CD4-positive, alpha-beta T cell (primary cell): Measurements from ENCODE around the gene CBX4. TPM values are rescaled to one million over a fixed set of nuclear protein-coding genes. Genes with fewer than 3 reads are reported as not detected.

ENCODE experiments used
- ATAC-seq: fragments of 200-7000 bp; cut with Tn5 transposase; one replicate; pipeline ENCODE4 v1.10.0; 2022; ENCODE audit warnings: mild to moderate bottlenecking; ENCODE audit not compliant: poor library complexity
- CTCF ChIA-PET: fragments of 350-600 bp; sonication (Branson Sonifier 250); formaldehyde crosslinking; loops from one replicate; lab custom pipeline; 2021; ENCODE audit warnings: antibody characterized with exemption, inconsistent platforms; lab: Charles Lee
- POLR2A ChIA-PET: fragments of 350-600 bp; sonication (Branson Sonifier 250); formaldehyde crosslinking; loops from one replicate; lab custom pipeline; 2021; ENCODE audit warnings: antibody characterized with exemption, inconsistent platforms; lab: Charles Lee
- DNase-seq, 14 experiments: peaks; one replicate each; pipeline ENCODE4 v3.0.0-alpha.2; 2013 to 2020; ENCODE audit warnings: mixed read lengths in 2 of 14
- H3K27ac ChIP-seq, 2 donors: one replicate each; pipeline versions ENCODE4 v1.5.1 to v1.7.0; 2013; ENCODE audit warnings: low read length in 2 of 2, low read depth in 1 of 2, mild to moderate bottlenecking in 1 of 2
- H3K27me3 ChIP-seq, 2 experiments: 1 replicate in 1 of 2; 2 replicates in 1 of 2; pipeline versions ENCODE4 v1.6.1 to v1.7.0; 2013; ENCODE audit warnings: low read length in 2 of 2, control low read depth in 1 of 2, mild to moderate bottlenecking in 1 of 2, moderate library complexity in 1 of 2; ENCODE audit not compliant: insufficient read depth in 2 of 2, control insufficient read depth in 1 of 2
- H3K36me3 ChIP-seq: one replicate; pipeline ENCODE4 v1.6.1; 2013; ENCODE audit warnings: low read length, control low read depth; ENCODE audit not compliant: insufficient read depth
- H3K4me1 ChIP-seq: one replicate; pipeline ENCODE4 v1.6.1; 2013; ENCODE audit warnings: low read length, control low read depth; ENCODE audit not compliant: insufficient read depth
- H3K4me3 ChIP-seq: one replicate; pipeline ENCODE4 v1.5.1; 2013; ENCODE audit warnings: mild to moderate bottlenecking, low read length, moderate library complexity
- H3K9me3 ChIP-seq, 2 experiments: 1 replicate in 1 of 2; 2 replicates in 1 of 2; pipeline versions ENCODE4 v1.6.1 to v1.7.0; 2013; ENCODE audit warnings: low read length in 2 of 2, mild to moderate bottlenecking in 2 of 2, control low read depth in 1 of 2, moderate library complexity in 1 of 2; ENCODE audit not compliant: control insufficient read depth in 1 of 2, insufficient read depth in 1 of 2
- H3K27ac Mint-ChIP-seq: one replicate; pipeline ENCODE4 v1.8.0; 2020; ENCODE audit warnings: mixed read lengths
- H3K27me3 Mint-ChIP-seq: one replicate; pipeline ENCODE4 v1.8.0; 2021; ENCODE audit warnings: mixed read lengths
- H3K36me3 Mint-ChIP-seq: one replicate; pipeline ENCODE4 v1.8.0; 2021; ENCODE audit warnings: low read depth, mixed read lengths
- H3K4me1 Mint-ChIP-seq: one replicate; pipeline ENCODE4 v1.8.0; 2021; ENCODE audit warnings: low read depth, mixed read lengths
- H3K4me3 Mint-ChIP-seq: one replicate; pipeline ENCODE4 v1.8.0; 2020; ENCODE audit warnings: mild to moderate bottlenecking, mixed read lengths
- H3K9me3 Mint-ChIP-seq: one replicate; pipeline ENCODE4 v1.8.0; 2020; ENCODE audit warnings: mixed read lengths
- CTCF ChIP-seq: fragments of 200-600 bp; IDR thresholded peaks from one replicate; pipeline ENCODE4 v1.8.0; 2022; ENCODE audit warnings: antibody characterized with exemption, mild to moderate bottlenecking
- intact Hi-C, 2 experiments: fragments of 100-400 bp; cut with DNase I in 1 of 2; cut with micrococcal nuclease in 1 of 2; formaldehyde crosslinking; loops; one replicate each; pipeline versions ENCODE4 v1.15.1 to v1.9.0; 2023 to 2025; cut with DNase I, micrococcal nuclease
- total RNA-seq, 174 experiments: library from RNA in 2 of 174; stranded (reverse) in 2 of 174; gene quantifications; one replicate each; pipeline ENCODE4 v1.2.3 and lab custom pipeline; 2021 to 2026

CBX4 gene
- total RNA-seq, 2 experiments from 2014 or later = 196 to 202 TPM

GRCh38 chr17:79784353-79785016 is 54.8 kb downstream of the CBX4 start:
- DNase-seq (no peak), ATAC-seq (no peak)
- Histone ChIP-seq H3K9me3 (peaks cover 0 to 18% of the 10 kb centered on the region in 2 experiments), H3K4me3 (no peak overlapping the region), H3K27ac (no peak overlapping the region), H3K4me1 (peaks cover 8% of the 10 kb centered on the region), H3K27me3 (peaks cover 68 to 73% of the 10 kb centered on the region in 2 experiments), H3K36me3 (no peaks in the 10 kb centered on the region)
- POLR2A ChIA-PET = no interaction called here
- no peak overlapping the region for H3K27ac Mint-ChIP-seq
- no peaks in the 10 kb centered on the region for H3K9me3 Mint-ChIP-seq
- H3K4me1 Mint-ChIP-seq = peaks cover 9% of the 10 kb centered on the region
- no peak for TF ChIP-seq CTCF
- intact Hi-C loops = no loop called here
- no peak overlapping the region for H3K4me3 Mint-ChIP-seq
- peaks cover 82% of the 10 kb centered on the region for H3K27me3 Mint-ChIP-seq
- CTCF ChIA-PET = no interaction called here
- no peaks in the 10 kb centered on the region for H3K36me3 Mint-ChIP-seq

GRCh38 chr17:79783891-79784290 is 55.3 kb downstream of the CBX4 start:
- no peaks in the 10 kb centered on the region for H3K36me3 ChIP-seq
- H3K27me3 Mint-ChIP-seq = peaks cover 82% of the 10 kb centered on the region
- peaks cover 10% of the 10 kb centered on the region for H3K4me1 ChIP-seq
- no peak for DNase-seq
- H3K27ac ChIP-seq = no peak overlapping the region
- no peak overlapping the region for H3K4me3 ChIP-seq
- intact Hi-C loops = no loop called here
- H3K9me3 ChIP-seq = peaks cover 0 to 21% of the 10 kb centered on the region in 2 experiments
- no peak for ATAC-seq
- no peaks in the 10 kb centered on the region for H3K9me3 Mint-ChIP-seq
- ChIA-PET CTCF (no interaction called here), POLR2A (no interaction called here)
- no peaks in the 10 kb centered on the region for H3K36me3 Mint-ChIP-seq
- peaks cover 68 to 73% of the 10 kb centered on the region in 2 experiments for H3K27me3 ChIP-seq
- H3K27ac Mint-ChIP-seq = no peak overlapping the region
- no peak for TF ChIP-seq CTCF
- H3K4me1 Mint-ChIP-seq = peaks cover 12% of the 10 kb centered on the region
- H3K4me3 Mint-ChIP-seq = no peak overlapping the region

Other genes starting within 250 kb of the CBX4 start
- not detected for gene RBFOX3, start 228.4 kb downstream of the CBX4 start, total RNA-seq
- not detected for gene ENPP7, start 108.5 kb downstream of the CBX4 start, total RNA-seq
- under 1 TPM in 1 of 2 experiments, not detected in 1; 0.31 TPM for gene CBX2, start 61.3 kb downstream of the CBX4 start, total RNA-seq
- gene CBX8, start 42.4 kb downstream of the CBX4 start, total RNA-seq = 1 to 10 TPM; 5.3 to 6.5 TPM
- 1 to 10 TPM; 1.9 to 2.5 TPM for gene TBC1D16, start 196.4 kb upstream of the CBX4 start, total RNA-seq
- under 1 TPM; 0.64 to 0.77 TPM for gene CCDC40, start 197.2 kb upstream of the CBX4 start, total RNA-seq